AG09309 (cell line): ENCODE results near the gene TUB.

Experiments used
- DNase-seq: peaks from one replicate; pipeline ENCODE4 v3.0.0-alpha.2; 2010; ENCODE audit warnings: low read depth
- H3K4me3 ChIP-seq: 2 replicates; pipeline ENCODE4 v1.5.1; 2011; ENCODE audit warnings: mild to moderate bottlenecking, low read depth, low read length, moderate library complexity; ENCODE audit not compliant: control insufficient read depth
- TF ChIP-seq, protein P1 (sequence below): IDR thresholded peaks from 2 replicates; pipeline ENCODE4 v1.5.1; 2011; ENCODE audit warnings: mild to moderate bottlenecking, low read depth, low read length, inconsistent platforms; ENCODE audit not compliant: insufficient read depth, control insufficient read depth; ENCODE audit errors: missing control alignments

Gene TUB

DNA sequence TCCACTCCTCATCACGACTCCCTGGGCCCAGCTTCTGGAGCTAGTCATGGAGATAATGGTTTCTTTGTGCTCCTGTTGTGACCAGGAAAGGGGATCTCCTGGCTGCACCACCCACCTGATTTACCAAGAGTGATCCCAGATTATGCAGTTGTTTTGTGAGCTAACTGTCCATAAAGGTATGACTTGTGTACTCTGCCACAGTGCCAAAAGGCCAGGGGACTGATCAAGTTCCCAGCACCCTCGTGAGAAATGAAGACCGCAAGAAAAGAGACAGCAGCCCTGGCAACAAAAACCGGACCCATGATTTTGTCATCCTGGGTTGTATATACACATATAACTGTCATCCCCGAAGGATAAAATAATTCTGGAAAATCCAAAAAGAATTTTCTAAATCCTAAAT is 26.6 kb downstream of the TUB start:
- TF ChIP-seq, protein P1, sequence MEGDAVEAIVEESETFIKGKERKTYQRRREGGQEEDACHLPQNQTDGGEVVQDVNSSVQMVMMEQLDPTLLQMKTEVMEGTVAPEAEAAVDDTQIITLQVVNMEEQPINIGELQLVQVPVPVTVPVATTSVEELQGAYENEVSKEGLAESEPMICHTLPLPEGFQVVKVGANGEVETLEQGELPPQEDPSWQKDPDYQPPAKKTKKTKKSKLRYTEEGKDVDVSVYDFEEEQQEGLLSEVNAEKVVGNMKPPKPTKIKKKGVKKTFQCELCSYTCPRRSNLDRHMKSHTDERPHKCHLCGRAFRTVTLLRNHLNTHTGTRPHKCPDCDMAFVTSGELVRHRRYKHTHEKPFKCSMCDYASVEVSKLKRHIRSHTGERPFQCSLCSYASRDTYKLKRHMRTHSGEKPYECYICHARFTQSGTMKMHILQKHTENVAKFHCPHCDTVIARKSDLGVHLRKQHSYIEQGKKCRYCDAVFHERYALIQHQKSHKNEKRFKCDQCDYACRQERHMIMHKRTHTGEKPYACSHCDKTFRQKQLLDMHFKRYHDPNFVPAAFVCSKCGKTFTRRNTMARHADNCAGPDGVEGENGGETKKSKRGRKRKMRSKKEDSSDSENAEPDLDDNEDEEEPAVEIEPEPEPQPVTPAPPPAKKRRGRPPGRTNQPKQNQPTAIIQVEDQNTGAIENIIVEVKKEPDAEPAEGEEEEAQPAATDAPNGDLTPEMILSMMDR = no peak
- DNase-seq = no peak
- H3K4me3 ChIP-seq = no peak overlapping the region

DNA sequence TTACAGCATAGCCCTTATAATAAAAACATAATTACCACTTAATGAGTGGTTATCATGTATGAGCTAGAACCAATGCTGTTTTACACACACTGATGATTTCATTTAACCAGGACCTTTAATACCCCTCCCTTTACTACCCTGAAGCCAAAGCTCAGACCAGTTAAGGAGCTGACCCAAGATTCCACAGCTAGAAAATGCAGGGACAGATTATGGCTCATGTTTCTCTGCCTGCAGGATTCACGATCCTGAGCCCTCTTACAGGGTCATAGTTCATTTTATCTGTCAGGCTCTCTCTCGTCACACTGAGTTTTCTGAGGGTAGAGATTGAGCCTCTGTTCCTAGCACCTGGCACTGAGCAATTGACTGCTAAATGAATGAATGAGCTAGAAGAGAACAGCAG is 27.4 kb downstream of the TUB start:
- TF ChIP-seq, protein P1 = no peak
- no peak overlapping the region for H3K4me3 ChIP-seq
- DNase-seq = no peak

DNA sequence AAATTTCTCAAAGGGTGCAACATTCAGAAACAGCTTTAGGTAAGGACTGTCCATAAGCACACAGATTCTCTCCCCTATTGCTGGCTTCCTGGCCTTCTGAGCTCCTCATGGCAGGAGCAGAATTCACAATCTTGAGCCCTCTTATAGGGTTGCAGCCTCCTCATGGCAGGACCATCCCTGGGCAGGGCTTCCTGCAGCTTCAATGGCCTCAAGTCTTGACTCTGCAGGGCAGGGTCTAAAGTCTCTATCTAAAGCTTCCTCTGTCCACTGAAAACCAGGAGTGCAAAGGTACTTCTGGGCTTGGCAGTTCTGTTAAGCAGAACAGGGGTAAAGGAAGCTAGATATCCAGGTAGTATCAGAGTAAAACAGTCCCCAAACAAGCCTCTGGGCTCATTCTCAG is 28.7 kb downstream of the TUB start:
- no peak for DNase-seq
- TF ChIP-seq, protein P1 = no peak
- H3K4me3 ChIP-seq = no peak overlapping the region

DNA sequence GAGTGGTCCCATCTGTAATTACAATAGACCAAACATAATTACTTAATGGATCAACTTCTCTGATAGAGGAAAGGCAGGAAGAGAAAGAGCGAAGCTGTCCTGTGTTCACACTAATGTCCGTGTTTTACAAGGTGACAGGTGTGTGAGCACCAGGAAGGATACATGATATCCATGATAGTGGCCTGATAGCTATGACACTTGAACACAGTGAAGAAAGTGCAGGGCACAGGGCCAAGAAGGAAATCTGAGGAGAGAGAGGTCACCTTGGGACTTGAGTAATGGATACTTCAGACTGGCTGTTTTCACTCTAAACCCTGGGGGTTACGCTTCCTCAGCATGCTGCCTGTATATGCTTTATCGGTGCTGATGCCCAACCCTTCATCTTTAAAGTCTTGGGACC is 29.4 kb downstream of the TUB start:
- TF ChIP-seq, protein P1 = no peak
- DNase-seq = no peak
- H3K4me3 ChIP-seq = no peak overlapping the region

DNA sequence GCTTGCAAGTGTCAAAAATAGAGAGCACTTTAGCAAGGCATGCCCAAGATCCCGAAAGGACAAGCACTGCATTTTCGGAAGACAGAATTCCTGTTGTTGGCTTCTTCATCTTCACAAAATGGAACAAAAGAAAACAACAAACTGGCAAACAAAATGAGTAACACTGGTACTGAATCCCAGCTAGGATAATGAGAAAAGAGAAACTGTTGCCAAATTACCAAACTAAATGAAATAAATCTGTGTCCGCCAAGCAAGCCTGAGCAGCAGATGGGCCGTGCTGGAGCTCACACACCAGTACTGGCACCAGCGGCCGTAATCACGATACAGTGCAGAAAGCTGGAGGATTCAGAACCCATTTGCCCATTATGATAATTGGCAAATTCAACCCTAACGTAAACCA is 30.6 kb downstream of the TUB start:
- TF ChIP-seq, protein P1 = no peak
- no peak overlapping the region for H3K4me3 ChIP-seq
- no peak for DNase-seq

DNA sequence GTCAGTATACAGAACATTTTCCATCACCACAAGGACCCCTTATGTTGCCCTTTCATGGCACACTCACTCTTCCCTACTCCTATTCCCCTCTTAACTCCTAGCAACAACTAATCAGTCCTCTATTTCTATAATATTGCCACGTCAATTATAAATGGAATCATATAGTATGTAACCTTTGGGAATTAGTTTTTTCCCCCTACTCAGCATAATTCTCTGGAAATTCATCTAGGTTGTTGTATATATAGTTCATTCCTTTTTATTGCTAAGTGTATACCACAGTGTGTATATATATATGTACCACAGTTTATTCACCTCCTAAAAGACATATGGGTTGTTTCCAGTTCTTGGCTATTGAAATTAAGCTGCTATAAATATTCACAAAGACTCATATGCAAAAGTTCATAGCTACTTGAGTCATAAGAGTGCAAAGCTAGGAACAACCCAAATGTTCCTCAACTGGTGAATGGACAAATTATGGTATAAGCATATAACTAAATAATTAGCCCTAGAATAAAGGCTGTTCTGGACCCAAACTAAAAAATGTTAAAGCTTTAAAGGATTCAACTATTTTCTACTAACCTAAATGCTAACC is 41.3 kb downstream of the TUB start:
- DNase-seq = no peak
- no peak overlapping the region for H3K4me3 ChIP-seq
- TF ChIP-seq, protein P1 = no peak
